GM21717 (cell line): ENCODE measurements around the gene C14orf180.

Experiments
- ATAC-seq: cut with Tn5 transposase; IDR thresholded peaks from one replicate; pipeline ENCODE4 v1.9.1; 2021; ENCODE audit warnings: mild to moderate bottlenecking, moderate library complexity; ENCODE audit not compliant: unreplicated experiment

The C14orf180 gene

DNA sequence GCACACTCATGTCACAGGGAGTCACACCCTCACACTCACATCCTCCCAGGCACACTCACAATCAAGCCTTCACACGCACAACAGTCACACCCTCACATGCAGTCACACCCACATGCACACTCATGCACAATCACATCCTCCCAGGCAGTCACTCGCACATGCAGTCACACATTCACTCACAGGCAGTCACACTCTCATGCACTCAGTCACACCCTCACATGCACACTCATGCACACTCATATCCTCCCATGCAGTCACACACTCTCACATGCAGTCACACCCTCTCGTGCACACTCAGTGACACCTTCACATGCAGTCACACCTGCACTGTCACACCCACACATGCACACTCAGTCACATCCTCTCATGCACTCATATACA lies 12.7 kb downstream of the C14orf180 start:
- ATAC-seq = no peak

DNA sequence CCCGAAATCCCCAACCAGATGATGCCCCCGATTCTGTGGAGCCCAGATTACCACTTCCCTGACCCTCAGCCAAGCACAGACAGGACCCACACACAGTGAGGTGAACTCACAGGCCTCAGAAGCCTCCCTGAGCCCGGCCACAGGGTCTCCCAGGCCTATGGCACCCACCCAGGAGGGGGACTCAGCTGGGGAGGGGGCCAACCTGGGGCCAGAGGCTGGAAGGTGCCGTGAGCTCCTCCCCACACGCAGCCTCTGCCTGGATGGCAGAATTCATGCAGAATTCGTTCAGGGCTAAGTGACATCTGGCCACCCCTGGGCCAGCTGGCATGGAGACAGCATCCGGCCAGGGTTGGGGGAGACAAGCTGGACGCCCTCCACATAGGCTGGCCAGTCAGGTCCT lies 13.2 kb downstream of the C14orf180 start:
- ATAC-seq = no peak

DNA sequence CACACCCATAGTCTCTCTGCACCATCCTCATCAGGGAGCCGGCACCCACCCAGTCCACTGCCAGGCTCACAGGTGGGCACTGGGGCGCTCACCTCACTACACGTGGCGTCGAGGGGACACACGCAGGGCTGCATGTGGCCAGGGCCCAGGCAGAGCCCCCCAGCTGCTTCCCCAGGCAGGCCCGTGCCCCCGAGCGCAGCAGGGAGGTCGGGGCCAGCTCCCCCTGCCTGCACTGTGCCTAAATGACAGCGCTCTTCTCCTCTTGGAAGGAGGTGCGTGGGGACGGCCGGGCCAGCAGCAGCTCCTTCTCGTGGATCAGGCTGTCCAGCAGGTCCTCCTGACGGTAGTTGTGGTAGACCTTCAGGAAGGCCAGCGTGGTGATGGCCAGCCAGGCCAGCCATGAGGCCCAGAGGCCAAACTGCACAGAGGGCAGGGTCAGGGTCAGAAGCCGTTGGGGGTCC lies 13.7 kb downstream of the C14orf180 start:
- ATAC-seq = no peak

DNA sequence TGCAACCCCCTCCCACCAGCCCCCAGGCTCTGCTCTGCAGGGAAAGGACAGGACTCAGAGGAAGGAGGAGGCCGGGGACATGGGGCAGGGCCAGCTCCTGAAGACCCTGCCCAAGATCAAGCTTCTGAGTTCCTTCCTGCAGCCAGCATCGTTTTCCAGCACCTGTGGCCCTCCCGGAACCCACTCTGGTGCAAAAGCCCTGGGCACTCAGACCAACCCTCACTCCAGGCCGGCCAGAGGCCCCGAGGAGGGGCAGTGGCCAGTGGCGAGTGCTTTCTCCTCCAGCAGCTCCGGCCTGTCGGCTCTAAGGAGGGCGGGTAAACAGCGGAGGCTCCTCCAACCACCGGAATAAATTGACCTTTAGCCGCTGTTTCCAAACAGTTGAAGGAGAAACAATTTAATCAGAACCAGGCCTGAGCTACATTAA lies 14.2 kb downstream of the C14orf180 start:
- no peak for ATAC-seq

DNA sequence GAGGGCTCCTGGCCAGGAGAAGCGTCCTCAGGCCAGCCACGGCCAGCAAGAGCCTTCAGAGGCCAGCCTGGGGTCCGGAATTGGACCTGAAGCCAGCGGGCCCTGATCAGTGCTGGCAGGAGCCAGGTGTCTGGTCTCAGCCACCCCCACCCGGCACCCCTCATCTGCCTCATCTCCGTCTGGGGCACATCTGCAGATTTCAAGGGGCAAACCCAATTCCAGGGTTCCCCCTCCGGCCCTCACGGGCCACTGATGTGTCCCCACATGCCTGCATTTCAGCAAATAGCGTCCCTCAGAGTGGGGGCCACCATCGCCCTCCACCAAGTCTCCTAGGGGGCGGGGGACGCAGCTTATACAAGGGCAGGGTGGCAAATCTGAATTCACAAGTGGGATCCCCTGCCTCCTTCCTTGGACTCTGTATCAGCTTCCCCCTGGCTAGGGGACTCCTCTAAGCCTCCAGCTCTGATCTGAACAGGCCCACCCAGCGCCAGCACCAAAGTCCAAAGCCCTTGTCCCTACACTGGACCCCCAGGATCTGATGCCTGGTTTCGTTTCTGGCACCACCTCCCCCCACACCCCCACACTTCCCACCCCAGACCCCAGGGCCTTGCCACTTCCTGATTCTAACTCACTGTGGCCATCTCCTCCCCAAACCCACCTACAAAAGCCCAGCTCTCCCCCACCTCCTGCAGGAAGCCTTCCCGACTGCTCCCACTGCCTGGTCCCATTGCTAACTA lies 14.9 kb downstream of the C14orf180 start:
- no peak for ATAC-seq

DNA sequence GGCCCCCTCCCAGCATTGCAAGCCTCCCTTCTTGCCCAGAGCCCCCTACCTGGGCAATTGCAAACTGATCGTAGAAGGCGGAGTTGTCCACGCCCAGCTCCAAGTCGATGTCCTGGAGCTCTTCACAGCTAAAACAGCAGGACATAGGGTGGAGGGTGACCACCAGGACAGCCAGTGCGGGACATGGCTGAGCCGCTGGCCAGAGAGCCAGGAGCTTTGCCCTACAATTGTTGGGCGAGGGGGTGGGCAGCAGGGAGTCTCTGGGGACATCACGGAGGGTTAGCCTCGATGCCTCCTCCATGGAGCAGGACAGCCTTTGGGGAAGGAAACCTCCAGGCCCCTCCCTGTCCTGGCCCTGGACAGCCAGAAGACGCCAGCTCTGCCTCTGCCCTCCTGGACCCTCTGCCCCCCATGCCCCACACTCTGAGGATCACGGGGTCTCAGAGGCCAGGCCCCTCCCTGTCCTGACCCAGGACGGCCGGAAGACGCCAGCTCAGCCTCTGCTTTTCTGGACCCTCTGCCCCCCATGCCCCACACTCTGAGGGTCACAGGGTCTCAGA lies 15.6 kb downstream of the C14orf180 start:
- ATAC-seq = no peak

DNA sequence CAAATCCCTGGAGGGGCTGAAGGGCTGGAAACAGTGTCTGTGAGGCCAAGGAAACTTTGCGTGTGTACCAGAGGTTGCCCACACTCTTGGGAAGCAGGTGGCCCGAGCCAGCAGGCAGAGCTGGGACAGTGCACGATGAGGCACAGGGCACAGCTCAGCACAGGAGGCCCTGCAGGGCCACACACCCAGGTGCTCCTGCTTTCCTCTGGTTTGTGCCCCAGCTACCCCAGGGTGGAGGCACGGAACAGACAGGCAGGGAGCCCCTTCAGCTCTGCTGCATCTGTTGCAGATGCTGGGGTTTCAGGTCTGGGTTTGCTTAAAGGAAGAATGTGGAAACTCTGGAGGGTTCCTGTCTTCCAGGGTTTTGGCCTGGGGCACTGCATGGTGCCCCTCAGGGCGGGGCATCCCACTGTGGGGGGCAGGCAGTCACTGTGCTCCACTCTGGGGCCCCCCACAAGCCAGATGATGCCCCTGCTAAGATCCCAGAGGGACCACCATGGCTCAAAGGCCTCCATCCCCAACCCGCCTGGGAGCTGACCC lies 16.4 kb downstream of the C14orf180 start:
- ATAC-seq = no peak

DNA sequence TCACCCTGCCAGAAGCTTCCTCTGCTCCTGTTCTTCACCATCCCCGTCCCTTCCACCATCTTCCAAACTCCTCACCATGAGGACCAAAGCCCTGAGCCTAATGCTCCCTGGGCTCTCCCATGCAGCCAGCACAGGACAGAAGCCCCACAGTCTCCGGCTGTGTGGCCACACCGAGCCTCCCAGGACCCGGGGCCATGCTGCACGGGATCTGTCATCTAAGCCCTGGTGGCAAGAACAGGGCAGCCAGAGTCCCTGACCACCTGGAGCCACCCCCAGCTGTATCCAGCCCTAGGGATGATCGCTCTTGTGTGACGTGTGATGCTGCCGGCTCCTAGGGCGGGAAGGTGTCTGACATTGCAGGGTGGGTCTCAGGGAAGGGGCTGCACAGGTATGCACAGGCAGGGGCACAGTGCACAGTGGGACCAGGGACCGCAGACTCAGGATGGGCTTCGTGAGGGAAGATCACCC lies 16.9 kb downstream of the C14orf180 start:
- no peak for ATAC-seq

DNA sequence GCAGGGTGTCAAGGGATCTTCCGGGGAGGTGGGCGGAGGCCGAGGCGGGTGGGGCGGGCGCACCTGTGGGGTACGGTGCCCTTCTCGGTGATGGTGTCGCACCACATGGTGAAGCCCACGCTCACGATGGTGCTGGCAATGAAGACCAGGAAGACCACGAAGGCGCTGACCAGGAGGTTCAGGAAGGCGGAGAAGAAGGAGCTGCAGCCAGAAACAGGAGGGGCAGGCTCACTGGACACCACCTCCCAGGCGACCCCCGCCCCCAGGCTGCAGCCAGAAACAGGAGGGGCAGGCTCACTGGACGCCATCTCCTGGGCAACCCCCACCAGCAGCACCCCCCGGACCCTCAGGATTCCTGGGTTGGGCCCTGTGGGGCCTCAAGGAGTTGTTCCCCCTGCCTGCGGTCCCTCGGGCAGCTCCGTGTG lies 17.4 kb downstream of the C14orf180 start:
- no peak for ATAC-seq

DNA sequence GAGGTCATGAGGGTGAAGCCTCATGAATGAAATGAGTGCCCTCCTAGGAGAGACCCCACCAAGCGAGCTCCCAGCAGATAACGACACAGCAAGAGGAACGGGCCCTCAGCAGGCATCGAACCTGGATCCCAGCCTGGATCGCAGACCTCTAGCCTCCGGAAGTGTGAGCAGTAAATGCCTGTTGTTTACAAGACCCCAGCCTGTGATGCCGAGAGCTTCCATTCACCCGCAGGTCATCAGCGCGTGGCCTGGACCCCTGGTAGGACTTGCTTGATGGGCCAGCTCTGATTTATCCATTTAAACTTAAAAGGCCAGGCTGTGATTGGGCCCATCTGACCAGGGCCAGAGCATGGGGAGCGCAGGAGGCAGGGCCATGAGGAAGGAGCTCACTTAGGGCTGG lies 18.0 kb downstream of the C14orf180 start:
- ATAC-seq = no peak

DNA sequence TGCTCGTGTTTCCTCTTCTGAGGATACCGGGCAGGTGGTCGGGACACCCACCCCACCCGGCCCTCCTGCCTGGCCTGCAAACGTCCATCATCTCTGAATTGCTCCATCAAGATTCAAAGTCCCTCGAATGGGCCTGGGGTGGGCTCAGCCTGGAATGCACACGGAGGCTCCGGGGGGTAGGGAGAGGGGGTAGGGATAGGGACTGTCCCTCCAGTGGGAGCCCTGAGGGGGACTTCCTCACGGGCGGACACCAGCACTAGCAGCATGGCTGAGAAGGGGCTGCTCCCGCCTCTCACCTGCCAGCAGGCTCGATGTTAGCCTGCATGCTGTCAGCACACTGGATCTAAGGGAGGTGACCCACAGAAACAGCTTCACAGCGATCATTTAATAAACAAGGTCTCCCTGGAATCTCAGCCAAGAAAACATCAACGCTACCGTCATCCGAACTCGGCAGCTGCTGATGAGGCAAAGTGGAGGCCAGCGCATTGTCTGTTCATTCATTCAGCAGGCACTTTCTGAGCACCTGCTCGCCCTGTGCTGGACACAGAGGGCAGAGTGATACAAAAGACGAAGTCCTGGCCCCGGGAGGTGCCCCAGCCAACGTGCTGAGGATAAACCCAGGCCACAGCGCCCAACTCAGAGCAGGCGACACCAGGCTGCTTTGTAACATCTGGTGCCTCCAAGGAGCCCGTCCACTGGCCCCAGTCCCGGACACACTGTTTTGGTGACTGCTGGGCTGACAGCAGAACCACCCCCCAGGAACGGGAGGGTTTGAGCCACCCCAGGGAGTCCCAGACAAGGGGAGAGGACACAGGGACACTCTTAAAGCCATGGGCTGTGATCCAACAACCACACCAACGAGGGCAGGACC lies 18.7 kb downstream of the C14orf180 start:
- no peak for ATAC-seq

DNA sequence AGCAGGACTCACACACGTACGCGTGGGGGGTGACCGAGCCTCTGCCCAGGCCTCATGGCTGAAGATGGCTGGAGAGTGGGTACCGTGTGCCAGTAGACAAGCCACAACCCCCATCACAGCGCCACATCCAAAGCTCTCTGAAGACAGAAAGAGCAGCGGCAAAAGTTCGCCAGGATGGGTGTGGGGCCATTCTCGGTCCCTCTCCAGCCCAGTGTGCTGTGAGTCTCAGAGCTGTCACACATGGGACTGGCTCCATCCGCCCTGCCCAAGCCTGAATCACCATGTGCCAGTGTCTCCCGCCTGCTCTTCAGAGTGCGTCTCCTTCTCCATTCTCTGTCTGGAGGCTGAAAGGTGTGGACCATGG lies 19.3 kb downstream of the C14orf180 start:
- ATAC-seq = no peak

DNA sequence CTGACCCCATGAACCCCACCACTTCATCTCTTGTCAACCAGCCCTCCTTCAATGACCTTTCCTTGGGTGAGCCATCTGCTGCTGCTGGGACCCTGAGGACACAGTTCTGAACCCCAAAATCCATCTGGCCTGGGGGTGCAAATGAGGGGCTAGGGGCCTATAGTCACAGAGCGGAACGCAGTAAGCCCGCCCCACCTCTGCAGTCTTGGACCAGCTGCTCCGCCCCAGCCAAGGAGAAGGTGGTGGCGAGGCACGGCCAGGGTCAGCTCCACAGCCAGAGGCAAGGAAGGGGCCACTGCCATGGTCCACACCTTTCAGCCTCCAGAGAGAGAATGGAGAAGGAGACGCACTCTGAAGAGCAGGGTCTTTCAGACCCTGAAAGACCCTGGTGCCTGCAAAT lies 19.9 kb downstream of the C14orf180 start:
- ATAC-seq = no peak

DNA sequence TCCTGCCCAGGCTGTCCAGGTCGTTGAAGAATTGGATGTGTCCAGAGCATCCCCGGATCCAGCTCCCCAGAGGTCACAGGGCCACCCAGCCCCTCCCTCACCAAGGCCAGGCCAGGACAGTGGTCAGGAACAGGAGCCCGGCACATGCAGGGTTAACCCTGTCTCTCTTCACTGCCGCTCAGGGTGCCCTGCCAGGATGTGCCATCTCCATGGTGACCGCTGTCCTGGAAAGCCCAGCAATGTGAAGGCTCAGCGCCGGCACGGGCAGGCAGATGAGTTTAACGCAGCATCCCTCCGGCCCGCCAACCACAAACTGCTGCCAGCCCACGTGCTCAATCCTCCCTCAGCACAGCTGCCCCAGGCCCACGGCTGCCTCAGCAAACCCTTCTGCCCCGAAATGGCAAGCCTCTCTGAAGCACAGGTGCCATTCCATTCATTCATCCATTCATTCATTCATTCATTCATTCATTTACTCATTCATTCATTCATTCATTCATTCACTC lies 20.6 kb downstream of the C14orf180 start:
- no peak for ATAC-seq

DNA sequence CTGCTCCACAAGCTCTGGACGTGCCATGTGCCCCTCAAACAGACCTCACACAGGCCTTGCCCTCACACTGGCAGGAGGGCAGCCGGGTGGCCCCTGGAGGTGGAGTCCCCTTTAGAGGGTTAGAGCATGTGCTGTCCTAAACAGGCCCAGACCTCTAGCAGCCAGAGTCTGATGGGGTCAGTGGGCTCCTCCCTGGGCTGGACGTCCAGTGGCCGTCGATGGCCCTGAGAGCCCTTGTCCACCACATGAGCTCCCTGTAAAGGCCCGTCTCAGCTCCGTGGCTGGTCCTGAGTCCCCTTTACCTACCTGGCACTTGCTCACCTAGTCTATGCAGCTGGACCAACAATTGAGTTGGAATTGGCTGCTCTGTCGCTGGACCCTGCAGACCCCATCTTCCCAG lies 21.2 kb downstream of the C14orf180 start:
- no peak for ATAC-seq

DNA sequence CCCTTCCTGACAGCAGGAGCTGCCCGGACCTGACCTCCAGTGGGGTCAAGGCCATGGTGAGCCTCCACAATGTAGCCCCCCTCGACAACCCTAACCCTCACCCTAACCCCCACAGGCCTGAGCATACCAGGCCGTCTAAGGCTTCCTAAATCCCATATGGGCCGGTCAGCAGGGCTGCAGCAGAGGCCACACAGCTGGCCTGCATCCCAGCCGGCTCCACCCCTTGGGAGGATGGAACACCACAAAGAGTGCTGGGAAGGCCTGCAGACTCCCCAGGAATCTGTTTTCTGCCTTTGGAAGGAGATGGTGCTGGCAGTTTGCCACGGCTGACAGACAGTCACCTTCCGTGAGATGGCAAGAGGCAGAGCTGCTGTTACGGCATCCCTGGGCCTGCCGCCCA lies 22.2 kb downstream of the C14orf180 start:
- no peak for ATAC-seq

DNA sequence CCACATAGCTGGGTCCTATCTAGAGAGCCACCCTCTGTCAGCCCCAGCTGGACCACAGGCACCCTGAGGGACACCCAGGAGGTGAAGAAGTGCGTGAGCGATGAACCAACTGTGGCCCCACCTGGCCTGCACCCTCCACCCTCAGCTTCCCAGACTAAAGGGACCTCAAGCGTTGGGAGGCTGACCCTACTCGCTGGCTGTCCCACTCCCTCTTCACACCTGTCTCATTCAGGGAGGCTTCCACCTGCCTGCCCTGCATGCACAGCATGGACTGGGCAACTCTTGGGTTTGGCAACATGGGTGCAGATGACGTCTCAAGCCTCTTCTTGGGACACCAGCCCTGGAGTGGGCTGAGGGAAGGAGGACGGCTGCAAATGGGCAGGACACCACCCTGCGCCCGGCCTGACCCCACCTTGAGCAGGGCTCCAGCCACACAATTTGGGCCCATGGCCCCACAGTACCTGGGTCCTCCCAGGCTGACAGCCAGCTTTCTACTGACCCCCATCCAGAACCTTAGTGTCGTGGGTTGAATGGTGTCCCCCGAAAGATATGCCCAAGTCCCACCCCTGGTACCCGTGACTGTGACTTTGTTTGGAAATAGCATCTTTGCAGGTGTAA lies 22.9 kb downstream of the C14orf180 start:
- no peak for ATAC-seq

DNA sequence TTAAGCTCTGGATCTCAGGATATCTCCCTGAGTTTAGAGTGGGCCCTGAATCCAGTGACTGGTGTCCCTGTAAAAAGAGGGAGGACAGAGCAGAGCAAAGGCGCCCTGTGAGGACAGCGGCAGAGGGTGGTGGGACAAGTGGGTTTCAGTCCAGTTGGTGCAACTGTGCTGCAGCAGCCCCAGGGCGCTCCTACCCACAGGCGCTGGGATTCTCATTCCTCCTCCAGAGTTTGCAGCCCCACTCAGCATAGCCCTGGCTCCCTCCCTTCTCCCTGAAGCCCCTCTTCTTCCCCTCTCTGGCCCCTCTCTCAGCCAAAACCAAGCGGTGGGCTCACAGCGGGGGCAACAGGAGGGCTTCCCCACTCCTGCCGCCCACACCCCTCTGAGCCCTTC lies 23.4 kb downstream of the C14orf180 start:
- ATAC-seq = no peak

DNA sequence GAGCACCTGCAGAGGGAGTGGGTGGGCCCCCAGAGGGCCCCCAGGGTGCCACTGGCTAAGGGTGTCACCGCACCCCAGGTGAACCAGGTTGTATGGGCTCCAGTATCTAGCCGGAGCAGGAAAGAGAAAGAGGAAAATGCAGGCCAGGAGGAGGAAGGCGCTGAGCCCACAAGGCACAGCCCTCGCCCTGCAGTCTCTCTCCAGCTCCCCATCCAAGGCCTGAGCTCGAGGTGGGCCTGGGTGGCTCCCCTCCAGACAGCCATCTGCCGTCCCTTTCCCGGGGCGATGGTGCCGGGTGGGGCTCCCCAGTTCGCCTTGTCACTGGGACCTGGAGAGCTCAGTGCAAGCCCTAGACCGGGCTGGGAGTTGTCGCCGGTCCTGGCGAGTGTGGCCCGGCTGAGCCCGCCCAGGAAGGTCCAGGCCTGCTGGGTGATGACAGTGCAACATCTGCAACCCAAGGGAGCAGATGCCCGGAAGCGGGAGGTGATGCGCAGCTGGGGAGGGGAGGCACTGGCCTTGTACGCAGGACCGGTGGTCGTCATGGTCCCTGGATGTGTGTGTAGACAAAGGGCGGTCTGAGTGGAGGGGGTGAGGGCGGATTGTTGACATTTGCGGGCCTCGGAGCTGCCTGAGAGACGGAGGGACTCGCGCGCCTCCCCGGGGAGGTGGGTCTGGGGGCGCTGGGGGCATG lies 24.3 kb downstream of the C14orf180 start:
- no peak for ATAC-seq
